Activated naive CD8-positive, alpha-beta T cell treated with anti-CD3 and anti-CD28 coated beads, Interleukin-2, amount 50 U/mL, for 16 hours (primary cell): ENCODE results near the gene KIDINS220.

Experiments
- DNase-seq: peaks from one replicate; pipeline ENCODE4 v3.0.0-alpha.2; 2020; ENCODE audit warnings: low read depth, low spot score

KIDINS220 gene

DNA sequence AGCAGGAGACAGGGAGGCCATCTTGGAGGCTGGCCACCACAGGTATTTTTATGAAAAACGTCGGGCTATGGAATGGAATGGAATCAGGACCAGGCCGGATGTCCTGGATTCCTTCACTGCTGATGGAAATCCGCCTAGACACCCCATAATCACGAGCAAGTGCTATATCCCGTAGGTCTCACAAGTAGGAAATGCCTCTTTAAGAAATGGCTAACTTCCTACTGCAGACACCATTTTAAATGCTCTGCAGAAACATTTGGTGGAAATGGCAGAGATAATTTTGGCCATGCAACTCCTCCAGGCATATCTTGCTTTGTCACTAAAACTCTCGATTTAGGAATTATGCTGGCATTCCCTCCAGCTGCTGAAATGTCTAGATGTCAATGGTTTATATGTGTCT lies 137.6 kb downstream of the KIDINS220 start:
- DNase-seq, result no peak

DNA sequence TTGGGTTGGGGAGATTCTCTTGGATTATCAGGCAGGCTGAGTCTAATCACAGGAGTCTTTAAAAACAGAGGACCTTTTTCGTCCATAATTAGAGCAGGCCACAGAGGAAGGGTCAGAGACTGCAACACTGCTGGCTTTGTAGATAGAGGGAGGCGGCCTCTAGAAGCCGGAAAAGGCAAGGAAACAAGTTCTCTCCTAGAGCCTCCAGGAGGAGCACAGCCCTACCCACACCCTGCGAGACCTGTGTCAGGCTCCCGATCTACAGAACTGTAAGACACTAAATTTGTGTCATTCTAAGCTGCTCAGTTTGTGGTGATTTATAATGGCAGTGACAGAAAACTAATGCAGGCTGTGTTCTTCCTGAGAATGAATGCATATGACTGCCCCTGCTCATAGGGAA lies 140.2 kb downstream of the KIDINS220 start:
- DNase-seq, result no peak

DNA sequence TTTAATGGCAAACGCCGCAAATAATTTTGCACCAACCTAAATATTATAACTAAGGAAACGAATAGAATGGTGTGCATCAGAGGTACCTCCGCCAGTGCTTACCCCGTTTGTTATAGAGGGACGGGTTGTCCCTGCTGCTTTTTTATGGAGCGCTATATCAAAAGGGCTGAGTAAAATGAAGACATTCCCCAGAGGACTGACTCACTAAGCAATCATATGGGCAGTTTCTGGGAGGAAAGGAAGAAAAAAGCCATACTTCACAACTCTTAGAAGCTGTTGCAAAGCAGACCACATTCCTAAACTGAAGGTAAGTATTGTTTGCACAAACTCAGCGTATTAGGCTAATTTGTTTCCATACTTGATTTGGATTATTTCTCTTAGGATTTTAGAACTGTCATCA lies 142.7 kb downstream of the KIDINS220 start:
- DNase-seq, result no peak

DNA sequence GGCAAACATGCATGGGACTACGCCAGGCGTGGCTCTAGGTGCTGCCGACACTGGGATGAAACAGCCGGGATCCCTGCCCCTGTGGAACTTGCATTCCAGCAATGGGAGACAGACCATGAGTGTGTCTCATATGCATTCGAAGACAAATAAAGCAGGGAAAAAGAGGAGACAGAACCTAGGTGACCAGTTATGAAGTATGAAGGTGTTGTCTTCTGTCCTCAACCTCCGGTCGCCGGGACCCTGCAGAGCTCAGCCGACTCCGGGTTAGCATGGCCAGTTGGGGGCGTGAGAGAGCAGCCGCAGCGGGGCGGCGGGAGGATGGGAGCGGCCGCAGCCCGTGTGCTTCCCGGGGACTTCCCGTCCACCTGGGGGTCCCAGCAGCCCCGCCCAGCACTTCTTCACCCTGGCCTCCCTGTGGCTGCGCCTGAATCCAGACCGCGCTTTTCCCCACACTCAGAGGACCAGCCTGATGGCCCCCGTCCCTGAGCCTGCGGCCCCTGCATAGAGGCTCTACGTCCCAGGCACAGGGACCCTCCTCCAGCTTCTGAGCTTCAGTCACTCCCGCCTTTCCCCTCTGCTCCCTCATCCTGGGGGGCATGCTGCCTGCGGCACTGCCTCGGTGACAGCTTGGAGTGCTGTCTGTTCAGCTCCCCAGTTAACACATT lies 144.1 kb downstream of the KIDINS220 start:
- no peak for DNase-seq

DNA sequence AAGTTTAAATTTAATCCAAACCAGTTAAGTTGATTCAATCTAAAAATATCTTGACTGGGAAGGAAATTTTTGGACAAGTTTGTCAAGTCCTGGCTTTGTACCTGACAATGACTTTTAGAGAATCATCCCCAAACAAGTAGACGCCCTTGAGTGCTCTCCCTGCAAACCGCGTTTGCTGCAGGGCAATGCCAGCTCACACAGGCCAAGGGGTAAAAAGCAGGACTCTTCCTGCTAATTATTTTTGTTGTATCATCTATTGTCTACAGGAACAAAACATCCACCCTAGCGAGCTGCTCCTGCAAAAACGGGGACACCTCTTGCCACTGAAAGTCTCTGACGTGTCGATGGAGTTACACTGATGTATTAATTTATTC lies 144.6 kb downstream of the KIDINS220 start:
- no peak for DNase-seq

DNA sequence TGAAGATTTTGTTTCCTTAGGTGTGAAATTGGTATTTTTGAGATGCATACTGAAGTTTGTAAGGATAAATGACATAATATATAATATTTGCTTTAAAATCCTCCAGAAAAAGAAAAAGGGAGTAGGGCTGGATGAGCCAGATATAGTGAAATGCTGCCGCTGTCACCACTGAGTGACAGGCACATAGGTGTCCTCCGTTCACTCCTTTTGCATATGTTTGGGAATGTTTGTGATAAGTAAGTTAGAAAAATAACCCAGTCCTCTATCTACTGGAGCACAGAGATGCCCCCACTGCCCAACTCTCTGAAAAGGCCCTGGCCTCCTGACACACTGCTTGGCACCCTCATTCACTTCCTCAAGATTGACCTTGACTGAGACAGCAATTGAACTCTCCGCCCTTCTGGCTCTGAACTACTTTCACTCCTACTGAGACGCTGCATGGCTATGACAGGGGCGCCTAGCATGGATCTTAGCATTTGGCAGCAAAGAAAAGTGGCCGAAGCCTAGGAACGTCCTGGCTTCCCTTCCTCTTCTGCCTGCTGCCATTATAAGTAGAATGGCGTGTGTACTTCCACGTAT lies 145.5 kb downstream of the KIDINS220 start:
- DNase-seq, result no peak

DNA sequence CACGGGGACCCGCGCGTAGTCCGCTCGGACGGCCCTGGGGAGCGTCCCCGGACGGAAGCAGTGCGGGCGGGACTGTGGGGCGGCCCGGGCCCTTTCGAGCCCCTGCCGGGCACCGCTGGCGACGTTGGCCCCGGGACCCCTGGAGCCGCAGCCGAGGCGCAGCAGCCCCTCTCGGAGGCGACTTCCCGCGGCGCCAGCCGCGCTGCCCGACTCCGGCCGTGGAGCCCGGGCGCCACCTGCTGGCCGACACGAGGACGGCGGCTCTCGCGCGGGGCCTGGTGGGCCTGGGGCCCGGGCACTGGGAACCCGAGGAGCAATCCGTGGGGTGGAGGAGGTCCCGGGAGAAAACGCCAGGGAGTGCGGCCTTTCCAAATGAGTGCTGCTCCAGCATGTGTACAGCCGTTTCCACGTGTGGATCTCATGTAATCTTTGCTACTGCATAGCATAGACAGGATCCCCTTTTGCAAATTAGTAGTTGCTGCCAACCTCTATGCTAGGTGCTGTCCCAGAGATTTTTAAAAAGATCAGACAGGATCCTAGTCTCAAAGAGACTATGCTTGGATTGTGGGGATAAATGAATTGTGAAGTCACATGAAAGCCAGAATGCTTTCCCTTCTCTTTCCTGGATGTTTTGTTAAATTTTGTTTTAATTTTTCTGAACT lies 151.6 kb downstream of the KIDINS220 start:
- peak; percentile 56 for DNase-seq

DNA sequence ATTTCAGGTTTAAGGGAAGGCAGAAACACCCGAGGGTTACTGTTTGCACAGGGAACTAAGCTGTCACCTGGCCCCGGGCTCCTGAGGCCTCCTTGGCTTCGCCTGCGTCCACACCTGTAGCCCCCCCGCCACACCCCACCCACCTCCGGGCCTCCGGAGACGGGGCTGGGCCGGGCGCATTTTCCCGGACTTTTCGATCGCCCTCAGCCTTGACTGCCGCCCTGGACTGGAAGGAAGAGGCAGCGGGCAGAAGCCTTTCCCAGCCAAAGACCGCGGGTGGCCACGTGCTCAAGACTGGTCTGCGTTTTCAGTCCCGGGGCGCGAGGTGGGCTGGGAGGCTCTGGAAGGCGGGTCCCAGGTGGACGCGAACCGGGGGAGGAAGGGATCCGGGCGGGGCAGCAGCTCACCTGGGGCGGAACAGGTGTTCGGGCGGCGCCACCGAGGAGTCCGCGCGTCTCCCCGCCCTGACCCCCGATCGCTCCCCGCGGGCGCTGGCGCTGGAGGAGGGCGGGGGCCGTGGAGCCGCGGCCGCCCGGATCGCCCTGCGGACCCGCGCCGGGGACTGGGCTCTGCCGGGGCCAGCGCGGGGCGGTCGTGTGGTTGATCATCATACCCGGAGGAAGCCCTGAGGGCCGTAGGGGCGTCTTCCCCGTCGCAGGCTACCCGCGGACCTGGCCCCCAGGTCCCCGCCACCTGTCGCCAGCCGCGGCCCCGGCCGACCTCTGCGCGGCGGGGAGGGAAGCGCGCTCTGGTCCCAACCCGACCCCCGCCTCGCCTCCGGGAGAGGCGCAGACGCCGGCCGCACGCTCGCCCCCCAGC lies 152.3 kb downstream of the KIDINS220 start:
- no peak for DNase-seq

DNA sequence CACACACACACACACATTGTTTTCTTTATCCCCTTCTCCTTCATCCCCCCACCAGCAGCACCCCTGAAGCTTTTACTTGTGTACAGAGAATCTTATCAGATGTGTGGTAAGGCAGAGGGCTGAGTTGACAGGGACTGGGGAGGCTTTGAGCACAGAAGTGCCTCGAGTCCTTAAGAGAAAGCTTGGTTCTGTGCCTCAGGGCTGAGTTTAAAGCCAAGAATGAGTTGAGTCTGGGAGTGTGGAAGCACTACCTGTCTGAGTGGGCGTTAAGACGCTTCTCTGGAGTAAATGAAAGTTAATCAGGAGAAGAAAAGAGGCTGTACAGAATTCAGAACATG lies 152.9 kb downstream of the KIDINS220 start:
- no peak for DNase-seq

DNA sequence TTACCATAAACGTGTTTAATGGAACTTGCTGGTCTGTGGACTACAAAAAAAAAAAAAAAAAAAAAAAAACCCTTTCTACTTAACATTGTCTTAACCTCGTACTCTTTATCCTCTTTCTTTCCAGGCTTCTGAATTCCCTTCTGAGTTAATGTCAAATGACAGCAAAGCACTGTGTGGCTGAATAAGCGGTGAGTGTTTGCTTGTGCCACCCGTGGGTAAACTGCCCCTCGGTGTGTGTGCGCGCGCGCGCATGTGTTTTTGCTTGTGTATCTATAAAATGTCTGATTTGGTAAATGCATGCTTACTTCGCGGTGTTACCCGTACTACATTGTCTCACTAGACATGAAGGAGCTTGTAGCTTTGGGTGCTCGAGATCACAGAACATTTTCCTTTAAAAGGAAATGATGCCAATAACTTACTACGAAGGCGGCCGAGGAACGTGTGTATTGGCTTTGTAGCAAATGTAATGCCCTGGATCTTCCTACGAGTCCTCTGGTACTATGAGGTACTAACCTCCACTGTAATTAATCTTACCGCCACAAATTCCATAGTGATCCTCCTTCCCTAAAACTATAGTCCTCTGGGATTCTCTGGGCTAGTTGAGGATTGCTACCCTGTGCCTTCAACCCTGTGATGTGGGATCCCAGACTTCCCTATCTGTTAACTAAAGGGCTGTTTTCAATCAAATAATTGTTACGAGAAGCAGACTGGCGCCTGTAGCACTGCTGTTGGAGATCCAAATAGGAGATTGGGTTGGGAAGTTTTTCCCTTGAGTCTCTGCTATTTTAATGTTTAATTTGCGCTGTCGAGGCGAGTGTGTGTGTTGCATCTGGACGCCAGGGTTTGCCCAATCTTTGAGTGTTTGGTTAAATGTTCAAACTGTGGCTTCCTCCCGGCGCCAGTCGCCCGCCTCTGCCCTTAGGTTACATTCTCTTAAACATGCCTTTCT lies 154.4 kb downstream of the KIDINS220 start:
- DNase-seq, result no peak

DNA sequence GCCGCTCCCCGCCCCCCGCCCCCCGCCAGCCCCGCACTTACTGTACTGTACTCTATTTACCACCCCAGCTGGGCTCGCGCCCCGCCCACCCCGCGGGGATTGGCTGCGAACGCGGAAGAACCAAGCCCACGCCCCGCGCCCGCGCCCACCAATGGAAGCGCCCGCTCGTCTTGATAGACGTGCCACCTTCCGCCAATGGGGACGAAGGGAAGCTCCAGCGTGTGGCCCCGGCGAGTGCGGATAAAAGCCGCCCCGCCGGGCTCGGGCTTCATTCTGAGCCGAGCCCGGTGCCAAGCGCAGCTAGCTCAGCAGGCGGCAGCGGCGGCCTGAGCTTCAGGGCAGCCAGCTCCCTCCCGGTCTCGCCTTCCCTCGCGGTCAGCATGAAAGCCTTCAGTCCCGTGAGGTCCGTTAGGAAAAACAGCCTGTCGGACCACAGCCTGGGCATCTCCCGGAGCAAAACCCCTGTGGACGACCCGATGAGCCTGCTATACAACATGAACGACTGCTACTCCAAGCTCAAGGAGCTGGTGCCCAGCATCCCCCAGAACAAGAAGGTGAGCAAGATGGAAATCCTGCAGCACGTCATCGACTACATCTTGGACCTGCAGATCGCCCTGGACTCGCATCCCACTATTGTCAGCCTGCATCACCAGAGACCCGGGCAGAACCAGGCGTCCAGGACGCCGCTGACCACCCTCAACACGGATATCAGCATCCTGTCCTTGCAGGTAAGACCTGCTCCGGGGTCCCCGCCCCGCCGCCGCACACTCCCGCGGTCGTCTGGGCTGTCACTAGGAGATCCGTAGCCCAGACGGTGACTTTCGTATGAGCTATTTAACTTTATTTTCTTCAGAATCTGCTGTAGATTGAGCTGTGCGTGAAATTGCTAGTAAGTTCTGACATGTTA lies 155.4 kb downstream of the KIDINS220 start, which contains the start of gene ID2:
ID2 (plus strand) TSS at position 271 of the 907 bp plus-strand sequence; CDS start at position 381, 110 bp downstream.
- peak; percentile 98 for DNase-seq

DNA sequence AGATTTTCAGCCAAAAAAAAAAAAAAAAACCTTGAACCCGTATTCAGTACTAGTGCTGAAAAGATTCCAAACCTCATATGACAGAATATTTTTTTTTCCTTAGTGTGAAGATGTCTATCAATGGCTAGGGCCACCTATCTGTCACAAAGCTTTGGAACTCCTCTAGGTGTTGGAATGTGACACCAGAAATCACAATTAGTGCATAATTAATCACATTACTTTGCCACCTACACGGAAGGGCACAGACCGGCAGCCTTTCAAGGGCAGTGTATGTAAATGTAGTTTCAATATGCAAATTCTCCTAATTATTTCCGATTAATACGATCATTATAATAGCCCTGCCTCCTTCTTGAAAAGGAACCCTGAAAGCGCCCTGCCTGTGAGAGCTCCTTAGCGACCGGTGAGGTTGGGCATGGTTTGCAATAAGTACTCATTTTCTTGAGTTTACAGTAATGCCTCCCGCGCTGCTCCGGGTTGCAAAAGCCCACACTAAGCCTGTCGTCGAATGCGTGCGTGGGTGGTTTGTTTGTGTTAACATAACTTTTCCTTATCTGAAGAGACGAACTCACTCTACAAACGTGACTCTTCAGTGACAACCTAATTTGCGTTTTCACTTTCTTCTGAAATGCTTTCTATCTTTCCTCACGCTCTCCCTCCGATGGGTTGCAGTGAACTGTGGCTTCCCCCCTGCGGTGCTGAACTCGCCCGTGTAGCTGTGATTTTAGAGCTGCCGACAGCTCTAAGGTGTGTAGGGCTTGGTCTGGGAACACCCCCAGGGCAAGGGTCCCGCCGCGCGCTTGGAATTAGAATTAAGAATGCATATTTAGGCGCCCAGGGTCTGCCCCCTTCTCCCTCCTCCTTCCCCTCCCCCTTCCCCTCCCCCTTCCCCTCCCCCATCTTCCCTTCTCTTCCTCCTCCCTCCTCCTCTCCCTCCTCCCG lies 156.3 kb downstream of the KIDINS220 start:
- DNase-seq, result peak; percentile 74

DNA sequence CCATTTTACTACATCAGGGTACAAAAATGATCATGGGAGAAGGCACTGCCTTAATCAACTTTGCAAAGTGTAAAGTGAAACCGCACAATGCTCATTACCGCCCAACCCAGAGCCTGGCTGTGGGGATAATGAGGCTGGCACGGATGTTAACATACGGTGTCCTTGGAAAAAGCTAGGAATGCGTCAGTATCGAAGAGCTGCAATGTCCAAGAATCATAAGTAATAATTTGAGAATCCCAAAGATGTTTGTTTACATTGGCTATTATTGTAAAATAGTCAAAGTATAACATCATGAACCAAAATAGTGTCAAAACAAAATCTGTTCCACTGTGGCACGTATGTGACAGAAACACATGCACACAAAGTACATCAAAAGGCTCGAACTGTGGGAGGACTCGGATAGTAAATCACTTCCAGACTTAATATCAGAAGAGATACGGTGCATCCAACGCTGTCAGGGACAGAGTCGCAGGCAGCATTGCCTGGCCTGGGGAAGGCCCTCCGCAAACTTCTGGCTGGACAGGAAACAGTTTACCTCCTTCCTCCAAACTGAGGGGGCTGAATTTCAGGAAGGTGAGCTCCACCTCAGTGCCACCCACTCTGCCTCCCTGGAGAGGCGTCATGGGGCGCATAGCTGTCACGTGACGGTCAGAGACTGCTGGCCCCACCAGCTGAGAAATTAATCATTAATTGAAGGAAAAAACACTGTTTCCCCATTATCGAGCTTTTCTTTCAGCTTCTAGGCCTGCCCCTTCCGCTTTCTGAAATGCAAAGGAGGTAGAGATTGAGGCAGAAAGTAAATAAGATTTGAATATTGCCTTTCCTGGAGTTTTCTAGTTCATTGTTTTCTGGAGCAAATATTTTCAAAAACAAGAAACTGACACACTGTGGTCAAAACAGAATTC lies 157.3 kb downstream of the KIDINS220 start:
- DNase-seq, result no peak

DNA sequence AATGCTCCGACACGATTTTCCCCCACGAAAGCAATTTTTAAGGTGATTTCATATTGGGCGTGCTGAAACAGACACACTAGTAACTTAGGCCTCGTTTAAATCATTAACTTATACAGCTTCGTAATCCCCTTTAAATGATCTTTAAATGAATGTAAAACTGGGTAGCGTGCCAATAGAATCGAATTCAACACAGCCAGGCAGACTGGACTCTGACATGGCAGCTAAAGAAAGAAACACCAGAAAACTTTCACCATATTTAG lies 157.9 kb downstream of the KIDINS220 start:
- no peak for DNase-seq
